Esophagus squamous epithelium (tissue), 5 donors: Measurements from ENCODE around the gene TRAK1. TPM values are rescaled to one million over a fixed set of nuclear protein-coding genes. Genes with fewer than 3 reads are reported as not detected.

ENCODE experiments used
- DNase-seq: peaks from one replicate; lab custom pipeline; 2025; lab: John Stamatoyannopoulos, UW
- H3K27ac ChIP-seq, 4 donors: fragments of 200-600 bp; sonication (generic); one replicate each; pipeline ENCODE4 v1.5.1; 2016 to 2019; ENCODE audit warnings: mild to moderate bottlenecking in 1 of 4
- H3K27me3 ChIP-seq, 4 donors: fragments of 200-600 bp; sonication (generic); 1 replicate in 3 of 4; 2 replicates in 1 of 4; pipeline versions ENCODE4 v1.5.1 to v1.6.0; 2017 to 2021; ENCODE audit warnings: antibody characterized with exemption in 1 of 4
- H3K36me3 ChIP-seq, 3 donors: fragments of 200-600 bp; sonication (generic); one replicate each; pipeline ENCODE4 v1.5.1; 2016 to 2019
- H3K4me1 ChIP-seq, 3 donors: fragments of 200-600 bp; sonication (generic); one replicate each; pipeline ENCODE4 v1.5.1; 2017 to 2019
- H3K4me3 ChIP-seq, 4 donors: fragments of 200-600 bp; sonication (generic); 1 replicate in 3 of 4; 2 replicates in 1 of 4; pipeline ENCODE4 v1.5.1; 2016 to 2019; ENCODE audit warnings: mild to moderate bottlenecking in 2 of 4, moderate library complexity in 1 of 4
- H3K9me3 ChIP-seq, 3 donors: fragments of 200-600 bp; sonication (generic); one replicate each; pipeline ENCODE4 v1.5.1; 2016 to 2019
- POLR2A ChIP-seq, 4 donors: fragments of 450-650 bp; IDR thresholded peaks; one replicate each; pipeline ENCODE4 v1.6.1; 2017; ENCODE audit warnings: antibody characterized with exemption in 4 of 4, mild to moderate bottlenecking in 4 of 4, moderate library complexity in 3 of 4
- whole genome bisulfite sequencing, 2 donors: methylation state at CpG; one replicate each; pipeline ENCODE4 v1.1.5; 2018; 5-methylcytosine and 5-hydroxymethylcytosine counted together
- intact Hi-C: fragments of 100-400 bp; cut with DNase I; formaldehyde crosslinking; loops from one replicate; pipeline ENCODE4 v1.15.0; 2022
- total RNA-seq, 4 donors: library from RNA; depleted of rRNA; stranded (reverse); fragments of >200 nt; gene quantifications; one replicate each; pipeline ENCODE4 v1.1.0, GENCODE V29; 2016
- TF ChIP-seq, protein P1 (sequence below), 6 experiments: fragments of 450-650 bp in 4 of 6; fragments of 200-600 bp in 2 of 6; sonication (generic) in 2 of 6; IDR thresholded peaks; one replicate each; pipeline ENCODE4 v1.5.1; 2016 to 2019; ENCODE audit warnings: antibody characterized with exemption in 6 of 6, mild to moderate bottlenecking in 4 of 6, moderate library complexity in 4 of 6
- donor health status: DM: yes; HTN: yes; CAD: no.

TRAK1 gene
- total RNA-seq, 4 donors from 2014 or later, result 31.8 to 40.6 (median 37.7) TPM

DNA sequence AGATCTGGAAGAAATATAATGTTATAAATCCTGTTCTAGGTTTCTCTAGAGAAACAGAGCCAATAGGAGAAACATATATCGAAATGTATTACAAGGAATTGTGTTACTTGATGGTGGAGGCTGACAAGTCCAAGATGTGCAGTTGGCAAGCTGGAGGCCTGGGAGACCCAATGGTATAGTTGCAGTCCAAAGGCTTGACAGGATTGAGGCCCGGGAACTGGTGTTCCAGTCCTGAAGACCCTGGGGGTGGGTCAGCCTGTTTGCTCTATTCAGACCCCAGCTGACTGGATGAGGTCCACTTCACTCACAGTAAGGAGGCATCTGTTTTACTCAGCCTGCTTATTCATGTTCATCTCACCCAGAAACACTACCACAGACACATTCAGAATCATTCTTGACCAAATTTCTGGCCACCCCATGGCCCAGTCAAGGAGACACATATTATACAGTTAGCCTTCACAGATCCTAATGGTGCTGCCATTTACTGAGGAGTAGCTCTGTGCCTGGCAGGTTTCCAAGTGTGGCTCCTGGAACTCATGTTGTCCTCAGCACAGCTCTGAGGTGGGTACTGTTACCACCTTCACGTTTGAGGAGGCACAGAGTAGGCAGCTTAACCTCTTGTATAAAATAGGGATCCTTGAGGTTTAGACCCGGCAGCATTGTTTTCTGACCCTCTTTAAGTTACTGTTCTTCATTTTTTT is 3.7 kb downstream of the TRAK1 start:
- no peaks in the 10 kb centered on the region for H3K27me3 ChIP-seq
- WGBS, 2 donors, result 72 to 74% methylated on average over 4 of the region's 4 CpGs
- no peak for DNase-seq
- H3K36me3 ChIP-seq, result peaks cover 0 to 4% (median 0%) of the 10 kb centered on the region in 3 donors
- TF ChIP-seq, protein P1, sequence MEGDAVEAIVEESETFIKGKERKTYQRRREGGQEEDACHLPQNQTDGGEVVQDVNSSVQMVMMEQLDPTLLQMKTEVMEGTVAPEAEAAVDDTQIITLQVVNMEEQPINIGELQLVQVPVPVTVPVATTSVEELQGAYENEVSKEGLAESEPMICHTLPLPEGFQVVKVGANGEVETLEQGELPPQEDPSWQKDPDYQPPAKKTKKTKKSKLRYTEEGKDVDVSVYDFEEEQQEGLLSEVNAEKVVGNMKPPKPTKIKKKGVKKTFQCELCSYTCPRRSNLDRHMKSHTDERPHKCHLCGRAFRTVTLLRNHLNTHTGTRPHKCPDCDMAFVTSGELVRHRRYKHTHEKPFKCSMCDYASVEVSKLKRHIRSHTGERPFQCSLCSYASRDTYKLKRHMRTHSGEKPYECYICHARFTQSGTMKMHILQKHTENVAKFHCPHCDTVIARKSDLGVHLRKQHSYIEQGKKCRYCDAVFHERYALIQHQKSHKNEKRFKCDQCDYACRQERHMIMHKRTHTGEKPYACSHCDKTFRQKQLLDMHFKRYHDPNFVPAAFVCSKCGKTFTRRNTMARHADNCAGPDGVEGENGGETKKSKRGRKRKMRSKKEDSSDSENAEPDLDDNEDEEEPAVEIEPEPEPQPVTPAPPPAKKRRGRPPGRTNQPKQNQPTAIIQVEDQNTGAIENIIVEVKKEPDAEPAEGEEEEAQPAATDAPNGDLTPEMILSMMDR (IDR thresholded peaks at IDR 0.05), result no peak
- no peak for TF ChIP-seq POLR2A (IDR thresholded peaks at IDR 0.05)
- intact Hi-C loops, result loop anchor here (5.0 kb wide), 2 partner anchors 83 to 198 kb away; no protein-coding TSS in a partner anchor
- H3K4me3 ChIP-seq, result no peak overlapping the region
- H3K27ac ChIP-seq, result peak overlapping the region in 2 of 4 donors; percentile 89 to 90
- H3K9me3 ChIP-seq, result no peaks in the 10 kb centered on the region
- peaks cover 4 to 94% (median 52%) of the 10 kb centered on the region in 3 donors for H3K4me1 ChIP-seq

DNA sequence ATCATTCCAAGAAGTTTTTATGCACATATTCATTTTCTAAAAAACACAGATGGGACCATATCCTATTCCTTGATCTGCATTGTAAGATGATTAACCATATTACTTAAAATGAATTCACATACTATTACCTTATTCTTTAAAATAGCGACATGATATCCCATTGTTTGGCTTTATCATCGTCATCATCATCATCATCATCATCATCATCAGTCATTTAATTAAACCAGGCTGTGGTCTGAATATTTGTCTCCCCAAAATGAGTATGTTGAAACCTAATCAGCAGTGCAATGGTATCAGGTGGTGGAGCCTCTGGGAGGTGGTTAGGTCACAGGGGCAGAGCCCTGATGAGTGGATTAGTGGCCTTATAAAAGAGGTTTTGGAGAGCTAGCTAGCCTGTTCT is 4.4 kb downstream of the TRAK1 start:
- WGBS, 2 donors, result 93 to 97% methylated on average over 2 of the region's 2 CpGs
- Histone ChIP-seq H3K4me3 (no peak overlapping the region), H3K27ac (no peak overlapping the region), H3K27me3 (no peaks in the 10 kb centered on the region), H3K36me3 (peaks cover 0 to 4% (median 0%) of the 10 kb centered on the region in 3 donors), H3K4me1 (peaks cover 4 to 94% (median 57%) of the 10 kb centered on the region in 3 donors), H3K9me3 (no peaks in the 10 kb centered on the region)
- no peak for DNase-seq
- no peak for TF ChIP-seq POLR2A (IDR thresholded peaks at IDR 0.05)
- TF ChIP-seq, protein P1 (IDR thresholded peaks at IDR 0.05), result no peak
- intact Hi-C loops, result loop anchor here (5.0 kb wide), 2 partner anchors 83 to 198 kb away; no protein-coding TSS in a partner anchor

DNA sequence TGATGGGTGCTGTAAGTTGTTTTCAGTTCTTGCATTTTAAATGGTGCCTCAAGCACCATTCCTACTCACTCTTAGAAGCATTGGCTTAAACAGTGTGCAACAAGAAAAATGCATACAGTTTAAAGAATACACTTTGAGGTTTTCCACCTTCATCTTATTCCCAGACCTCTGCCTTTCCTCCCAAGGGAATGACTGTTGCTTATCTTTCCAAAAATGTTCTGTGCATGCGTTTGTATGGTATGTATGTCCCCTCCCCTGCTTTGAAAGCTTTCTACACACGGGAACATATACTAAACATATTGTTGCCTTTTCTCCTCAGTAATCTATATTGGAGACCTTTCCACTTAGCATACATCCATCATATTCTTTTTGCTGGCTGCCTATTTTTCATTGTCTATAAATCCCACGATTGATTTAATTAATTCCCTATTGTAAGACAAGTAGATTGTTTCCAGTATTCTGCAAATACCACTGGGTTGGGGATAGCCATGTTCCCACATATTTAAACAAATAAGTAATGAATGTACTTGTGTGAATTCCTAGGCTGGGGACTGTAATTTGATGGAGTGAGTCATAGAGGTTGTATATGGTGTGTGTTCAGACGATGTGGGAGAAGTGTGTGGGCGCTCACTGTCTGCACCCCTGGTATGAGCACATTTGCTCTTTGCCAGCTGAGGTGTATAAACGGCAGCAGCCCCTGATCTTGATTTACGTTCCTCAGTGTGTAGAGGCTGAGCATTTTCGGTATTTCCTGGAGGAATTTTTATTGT is 5.8 kb downstream of the TRAK1 start:
- Histone ChIP-seq H3K36me3 (peaks cover 0 to 4% (median 0%) of the 10 kb centered on the region in 3 donors), H3K4me1 (peaks cover 14 to 94% (median 60%) of the 10 kb centered on the region in 3 donors), H3K9me3 (no peaks in the 10 kb centered on the region), H3K27me3 (no peaks in the 10 kb centered on the region), H3K4me3 (no peak overlapping the region), H3K27ac (peak overlapping the region in 3 of 4 donors; percentile 3 to 44 (median 19))
- no peak for TF ChIP-seq POLR2A (IDR thresholded peaks at IDR 0.05)
- TF ChIP-seq, protein P1 (IDR thresholded peaks at IDR 0.05), result no peak
- DNase-seq, result no peak
- intact Hi-C loops, result loop anchor here (5.0 kb wide), 2 partner anchors 85 to 200 kb away; no protein-coding TSS in a partner anchor
- 27 to 41% methylated on average over 8 of the region's 8 CpGs for WGBS, 2 donors

DNA sequence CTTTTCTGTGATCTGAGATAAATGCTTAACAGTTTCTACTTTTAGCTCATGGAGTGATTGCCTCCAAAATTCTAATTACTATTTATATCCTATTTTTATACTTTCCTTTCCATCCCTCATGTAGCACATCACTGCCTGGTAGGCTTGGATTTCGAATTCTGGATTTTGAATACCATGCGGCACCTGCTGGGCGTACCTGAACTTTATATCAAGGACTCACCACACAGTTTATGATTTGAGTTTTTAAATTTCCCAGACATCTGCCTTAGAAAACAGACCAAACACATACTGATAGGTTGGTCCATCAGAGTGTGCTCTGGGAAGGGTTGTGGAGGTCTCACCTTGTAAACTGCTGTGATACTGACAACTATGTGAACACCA is 6.4 kb downstream of the TRAK1 start:
- intact Hi-C loops, result loop anchor here (5.0 kb wide), 2 partner anchors 85 to 200 kb away; no protein-coding TSS in a partner anchor
- no peak for TF ChIP-seq POLR2A (IDR thresholded peaks at IDR 0.05)
- TF ChIP-seq, protein P1 (IDR thresholded peaks at IDR 0.05), result no peak
- Histone ChIP-seq H3K36me3 (peaks cover 0 to 4% (median 0%) of the 10 kb centered on the region in 3 donors), H3K27ac (peak overlapping the region in 3 of 4 donors; percentile 3 to 44 (median 19)), H3K4me3 (no peak overlapping the region), H3K4me1 (peaks cover 20 to 94% (median 62%) of the 10 kb centered on the region in 3 donors), H3K9me3 (no peaks in the 10 kb centered on the region), H3K27me3 (no peaks in the 10 kb centered on the region)
- 86 to 91% methylated on average over 3 of the region's 3 CpGs for WGBS, 2 donors
- DNase-seq, result no peak
